HepG2 (cell line): Measurements from ENCODE around the gene DNAJC8.

Experiments used
- HCFC1 ChIP-seq: fragments of 150-350 bp; IDR thresholded peaks from 2 replicates; pipeline ENCODE4 v1.6.1; 2014; ENCODE audit warnings: low read depth, low read length
- POLR2A ChIP-seq, 2 experiments: IDR thresholded peaks; 2 replicates each; pipeline ENCODE4 v1.6.1; 2011; ENCODE audit warnings: low read depth in 2 of 2, low read length in 2 of 2, mild to moderate bottlenecking in 1 of 2, moderate library complexity in 1 of 2; ENCODE audit not compliant: insufficient read depth in 1 of 2
- ZBTB43 ChIP-seq: sonication (generic); formaldehyde crosslinking; conservative IDR thresholded peaks from 2 replicates; pipeline ENCODE4 v1.4.0; 2020; ENCODE audit warnings: missing genetic modification reagents
- ZNF292 ChIP-seq: sonication (generic); formaldehyde crosslinking; IDR thresholded peaks from 2 replicates; pipeline ENCODE4 v1.8.1; 2022; ENCODE audit warnings: mild to moderate bottlenecking, low read depth, missing genetic modification reagents, borderline replicate concordance
- ZNF605 ChIP-seq: sonication (generic); formaldehyde crosslinking; IDR thresholded peaks from 2 replicates; pipeline ENCODE4 v1.8.0; 2022; ENCODE audit warnings: mild to moderate bottlenecking, missing genetic modification reagents
- TF ChIP-seq, protein P1 (sequence below): sonication (generic); formaldehyde crosslinking; IDR thresholded peaks from 2 replicates; pipeline ENCODE4 v1.5.0; 2020; ENCODE audit warnings: mild to moderate bottlenecking, missing genetic modification reagents, moderate library complexity

DNA sequence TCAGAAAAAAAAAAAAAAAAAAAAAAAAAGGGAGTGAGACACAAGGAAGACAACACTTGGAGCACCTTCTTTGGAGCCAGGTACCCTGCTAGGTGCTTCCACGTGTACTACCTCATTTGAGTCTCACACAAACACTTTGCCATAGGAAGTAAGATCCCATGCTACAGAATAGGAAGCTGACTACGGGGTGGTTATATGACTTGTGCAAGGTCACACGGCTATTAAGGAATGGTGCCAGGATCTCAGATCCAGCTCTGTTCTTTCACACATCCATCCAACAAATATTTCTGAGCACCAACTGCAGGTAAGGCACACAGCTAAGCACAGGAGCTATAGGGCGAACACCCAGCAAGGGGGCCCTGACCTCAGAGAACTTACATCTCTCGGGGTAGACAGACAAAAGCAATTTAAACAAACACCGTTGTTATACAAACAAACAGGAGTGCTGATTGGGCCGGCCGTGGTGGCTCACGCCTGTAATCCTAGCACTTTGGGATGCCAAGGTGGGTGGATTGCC is 78.7 kb downstream of the DNAJC8 start:
- TF ChIP-seq ZNF605 (CRISPR knock-in tag) = no peak
- TF ChIP-seq, protein P1, sequence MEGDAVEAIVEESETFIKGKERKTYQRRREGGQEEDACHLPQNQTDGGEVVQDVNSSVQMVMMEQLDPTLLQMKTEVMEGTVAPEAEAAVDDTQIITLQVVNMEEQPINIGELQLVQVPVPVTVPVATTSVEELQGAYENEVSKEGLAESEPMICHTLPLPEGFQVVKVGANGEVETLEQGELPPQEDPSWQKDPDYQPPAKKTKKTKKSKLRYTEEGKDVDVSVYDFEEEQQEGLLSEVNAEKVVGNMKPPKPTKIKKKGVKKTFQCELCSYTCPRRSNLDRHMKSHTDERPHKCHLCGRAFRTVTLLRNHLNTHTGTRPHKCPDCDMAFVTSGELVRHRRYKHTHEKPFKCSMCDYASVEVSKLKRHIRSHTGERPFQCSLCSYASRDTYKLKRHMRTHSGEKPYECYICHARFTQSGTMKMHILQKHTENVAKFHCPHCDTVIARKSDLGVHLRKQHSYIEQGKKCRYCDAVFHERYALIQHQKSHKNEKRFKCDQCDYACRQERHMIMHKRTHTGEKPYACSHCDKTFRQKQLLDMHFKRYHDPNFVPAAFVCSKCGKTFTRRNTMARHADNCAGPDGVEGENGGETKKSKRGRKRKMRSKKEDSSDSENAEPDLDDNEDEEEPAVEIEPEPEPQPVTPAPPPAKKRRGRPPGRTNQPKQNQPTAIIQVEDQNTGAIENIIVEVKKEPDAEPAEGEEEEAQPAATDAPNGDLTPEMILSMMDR (CRISPR knock-in tag) = no peak
- TF ChIP-seq POLR2A (IDR thresholded peaks at IDR 0.05; ENCODE audit: insufficient read depth in 1 of 2, low read depth in 2 of 2, low read length in 2 of 2) = no peak
- no peak for TF ChIP-seq ZBTB43
- no peak for TF ChIP-seq HCFC1
- TF ChIP-seq ZNF292 (CRISPR knock-in tag) = no peak
